Choroid plexus epithelial cell (primary cell): ENCODE measurements around the gene AVPR2.

ENCODE experiments used
- DNase-seq: peaks from one replicate; pipeline ENCODE4 v3.0.0-alpha.2; 2010; ENCODE audit warnings: low read depth
- H3K4me3 ChIP-seq: 2 replicates; pipeline ENCODE4 v1.5.1; 2011; ENCODE audit warnings: low read depth, mild to moderate bottlenecking, control low read depth, low read length, moderate library complexity
- CTCF ChIP-seq: conservative IDR thresholded peaks from 2 replicates; pipeline ENCODE4 v1.5.1; 2011; ENCODE audit warnings: low read depth, mild to moderate bottlenecking, control low read depth, inconsistent platforms, low read length, moderate library complexity

The AVPR2 gene

DNA sequence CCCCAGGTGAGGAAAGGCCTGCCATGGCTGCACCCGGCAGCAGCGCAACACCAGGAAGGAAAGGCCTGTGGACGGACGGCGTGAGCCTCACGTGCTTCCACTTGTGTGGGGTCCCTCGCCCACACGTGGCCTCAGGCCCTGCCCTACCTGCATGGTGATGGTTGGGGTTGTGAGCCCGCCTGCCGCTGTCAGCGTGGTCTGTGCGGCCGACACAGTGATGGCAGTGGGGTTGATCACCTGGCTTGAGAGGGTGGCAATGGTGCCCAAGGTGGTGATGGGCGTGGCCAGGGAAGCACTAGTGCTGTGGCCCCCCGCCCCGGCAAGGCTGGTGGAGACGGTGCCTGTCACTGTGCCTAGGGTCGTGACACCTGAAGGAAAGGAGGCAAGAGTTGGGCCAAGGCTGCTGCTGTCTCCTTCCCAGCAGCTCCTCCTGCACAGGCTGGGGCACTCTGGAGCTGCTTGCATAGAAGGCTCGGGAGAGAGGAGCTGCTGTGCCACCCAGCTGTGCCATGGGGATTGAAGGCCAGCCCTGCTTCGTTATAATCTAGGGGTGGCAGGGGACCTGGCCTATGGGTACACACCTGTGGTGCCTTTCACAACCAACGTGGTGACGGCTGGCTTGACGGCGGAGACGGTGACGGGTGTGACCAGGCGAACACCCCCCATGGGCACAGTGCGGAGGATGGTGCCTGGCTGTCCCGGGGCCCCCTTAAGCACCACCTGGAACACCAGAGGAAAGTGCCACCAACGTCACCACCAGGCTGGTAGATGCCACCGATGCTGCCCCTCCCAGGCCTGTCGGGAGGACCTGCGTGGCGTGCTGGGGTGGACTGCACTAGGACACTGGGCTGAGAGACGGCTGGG is 51.8 kb downstream of the AVPR2 start:
- no peak for DNase-seq
- no peak overlapping the region for H3K4me3 ChIP-seq
- no peak for TF ChIP-seq CTCF
